Esophagus squamous epithelium (tissue), 5 donors: ENCODE measurements around the gene GPR68. TPM values are rescaled to one million over a fixed set of nuclear protein-coding genes. Genes with fewer than 3 reads are reported as not detected.
A peak's percentile ranks its signal among the peaks of the same experiment; 100 is the strongest.

Experiments
- DNase-seq: peaks from one replicate; lab custom pipeline; 2025; lab: John Stamatoyannopoulos, UW
- H3K27ac ChIP-seq, 4 donors: fragments of 200-600 bp; sonication (generic); one replicate each; pipeline ENCODE4 v1.5.1; 2016 to 2019; ENCODE audit warnings: mild to moderate bottlenecking in 1 of 4
- H3K27me3 ChIP-seq, 4 donors: fragments of 200-600 bp; sonication (generic); 1 replicate in 3 of 4; 2 replicates in 1 of 4; pipeline versions ENCODE4 v1.5.1 to v1.6.0; 2017 to 2021; ENCODE audit warnings: antibody characterized with exemption in 1 of 4
- H3K36me3 ChIP-seq, 3 donors: fragments of 200-600 bp; sonication (generic); one replicate each; pipeline ENCODE4 v1.5.1; 2016 to 2019
- H3K4me1 ChIP-seq, 3 donors: fragments of 200-600 bp; sonication (generic); one replicate each; pipeline ENCODE4 v1.5.1; 2017 to 2019
- H3K4me3 ChIP-seq, 4 donors: fragments of 200-600 bp; sonication (generic); 1 replicate in 3 of 4; 2 replicates in 1 of 4; pipeline ENCODE4 v1.5.1; 2016 to 2019; ENCODE audit warnings: mild to moderate bottlenecking in 2 of 4, moderate library complexity in 1 of 4
- H3K9me3 ChIP-seq, 3 donors: fragments of 200-600 bp; sonication (generic); one replicate each; pipeline ENCODE4 v1.5.1; 2016 to 2019
- POLR2A ChIP-seq, 4 donors: fragments of 450-650 bp; IDR thresholded peaks; one replicate each; pipeline ENCODE4 v1.6.1; 2017; ENCODE audit warnings: antibody characterized with exemption in 4 of 4, mild to moderate bottlenecking in 4 of 4, moderate library complexity in 3 of 4
- WGBS, 2 donors: methylation state at CpG; one replicate each; pipeline ENCODE4 v1.1.5; 2018; 5-methylcytosine and 5-hydroxymethylcytosine counted together
- intact Hi-C: fragments of 100-400 bp; cut with DNase I; formaldehyde crosslinking; loops from one replicate; pipeline ENCODE4 v1.15.0; 2022
- total RNA-seq, 4 donors: library from RNA; depleted of rRNA; stranded (reverse); fragments of >200 nt; gene quantifications; one replicate each; pipeline ENCODE4 v1.1.0, GENCODE V29; 2016
- TF ChIP-seq, protein P1 (sequence below), 6 experiments: fragments of 450-650 bp in 4 of 6; fragments of 200-600 bp in 2 of 6; sonication (generic) in 2 of 6; IDR thresholded peaks; one replicate each; pipeline ENCODE4 v1.5.1; 2016 to 2019; ENCODE audit warnings: antibody characterized with exemption in 6 of 6, mild to moderate bottlenecking in 4 of 6, moderate library complexity in 4 of 6
- donor health status: DM: yes; HTN: yes; CAD: no.

Gene GPR68
- total RNA-seq, 4 donors from 2014 or later: 4.0 to 17.5 (median 10.2) TPM

DNA sequence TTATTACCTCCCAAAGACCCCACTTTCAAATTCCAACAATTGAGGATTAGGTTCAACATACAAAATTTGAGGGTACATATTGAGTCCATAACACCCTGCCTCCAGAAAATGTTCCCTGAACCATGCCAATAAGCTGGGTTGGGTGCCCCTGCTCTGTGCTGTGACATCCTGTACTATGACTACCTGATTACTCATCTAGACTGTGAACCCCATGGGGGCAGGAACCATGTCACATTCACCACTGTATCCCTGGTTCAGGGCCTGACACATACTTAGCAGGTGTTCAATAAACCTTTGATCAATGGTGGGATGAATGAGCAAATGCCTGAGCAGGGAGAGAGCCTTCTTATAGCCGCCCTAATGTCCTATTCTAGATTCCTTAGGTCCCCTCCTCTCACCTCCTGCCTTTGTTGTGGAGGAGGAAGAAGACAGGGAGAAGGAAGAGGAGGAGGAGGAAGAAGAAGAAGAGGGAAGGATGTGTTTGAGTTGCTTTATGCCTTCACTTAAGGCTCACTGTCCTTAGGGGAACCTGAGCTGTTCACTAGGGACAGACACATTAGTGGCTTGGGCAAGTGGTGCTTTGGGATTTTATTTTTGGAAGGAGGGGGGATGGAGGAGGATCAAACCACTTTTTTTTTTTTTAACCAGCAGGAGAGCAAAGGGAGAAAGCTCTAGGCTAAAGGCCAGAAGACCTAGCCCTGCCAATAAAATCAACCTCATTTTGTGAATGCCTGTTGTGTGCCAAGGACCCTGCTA is 21.3 kb downstream of the GPR68 start:
- Histone ChIP-seq H3K27me3 (no peaks in the 10 kb centered on the region), H3K4me3 (no peak overlapping the region), H3K4me1 (peaks cover 10 to 51% (median 35%) of the 10 kb centered on the region in 3 donors), H3K27ac (peak overlapping the region; percentile 11 to 88 (median 34)), H3K9me3 (no peaks in the 10 kb centered on the region), H3K36me3 (peaks cover 0 to 42% (median 0%) of the 10 kb centered on the region in 3 donors)
- DNase-seq: no peak
- TF ChIP-seq, protein P1, sequence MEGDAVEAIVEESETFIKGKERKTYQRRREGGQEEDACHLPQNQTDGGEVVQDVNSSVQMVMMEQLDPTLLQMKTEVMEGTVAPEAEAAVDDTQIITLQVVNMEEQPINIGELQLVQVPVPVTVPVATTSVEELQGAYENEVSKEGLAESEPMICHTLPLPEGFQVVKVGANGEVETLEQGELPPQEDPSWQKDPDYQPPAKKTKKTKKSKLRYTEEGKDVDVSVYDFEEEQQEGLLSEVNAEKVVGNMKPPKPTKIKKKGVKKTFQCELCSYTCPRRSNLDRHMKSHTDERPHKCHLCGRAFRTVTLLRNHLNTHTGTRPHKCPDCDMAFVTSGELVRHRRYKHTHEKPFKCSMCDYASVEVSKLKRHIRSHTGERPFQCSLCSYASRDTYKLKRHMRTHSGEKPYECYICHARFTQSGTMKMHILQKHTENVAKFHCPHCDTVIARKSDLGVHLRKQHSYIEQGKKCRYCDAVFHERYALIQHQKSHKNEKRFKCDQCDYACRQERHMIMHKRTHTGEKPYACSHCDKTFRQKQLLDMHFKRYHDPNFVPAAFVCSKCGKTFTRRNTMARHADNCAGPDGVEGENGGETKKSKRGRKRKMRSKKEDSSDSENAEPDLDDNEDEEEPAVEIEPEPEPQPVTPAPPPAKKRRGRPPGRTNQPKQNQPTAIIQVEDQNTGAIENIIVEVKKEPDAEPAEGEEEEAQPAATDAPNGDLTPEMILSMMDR (IDR thresholded peaks at IDR 0.05): no peak
- TF ChIP-seq POLR2A (IDR thresholded peaks at IDR 0.05): no peak
- intact Hi-C loops: no loop called here
- WGBS, 2 donors: 83 to 89% methylated on average over 1 of the region's 1 CpG

DNA sequence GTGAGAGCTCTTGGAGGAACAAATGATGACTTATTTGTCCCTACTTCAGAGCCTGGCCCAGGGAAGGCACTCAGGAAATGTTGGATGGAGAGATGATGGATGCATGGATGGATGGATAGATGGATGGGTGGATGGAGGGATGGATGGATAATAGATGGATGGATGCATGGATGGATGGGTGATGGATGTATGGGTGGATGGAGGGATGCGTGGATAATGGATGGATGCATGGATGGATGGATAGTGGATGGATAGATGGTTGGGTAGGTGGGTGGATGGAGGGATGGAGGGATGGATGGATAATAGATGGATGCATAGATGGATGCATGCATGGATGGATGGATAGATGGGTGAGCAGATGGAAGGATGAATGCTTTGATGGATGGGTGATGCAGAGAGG is 23.2 kb downstream of the GPR68 start:
- no peak for DNase-seq
- WGBS, 2 donors: 94 to 96% methylated on average over 1 of the region's 1 CpG
- Histone ChIP-seq H3K27me3 (no peaks in the 10 kb centered on the region), H3K4me1 (peaks cover 10 to 54% (median 33%) of the 10 kb centered on the region in 3 donors), H3K4me3 (no peak overlapping the region), H3K9me3 (no peaks in the 10 kb centered on the region), H3K27ac (peak overlapping the region; percentile 76 to 90 (median 82)), H3K36me3 (peaks cover 0 to 49% (median 0%) of the 10 kb centered on the region in 3 donors)
- intact Hi-C loops: no loop called here
- TF ChIP-seq, protein P1 (IDR thresholded peaks at IDR 0.05): no peak
- no peak for TF ChIP-seq POLR2A (IDR thresholded peaks at IDR 0.05)

- Histone ChIP-seq H3K4me1 (peaks cover 10 to 54% (median 33%) of the 10 kb centered on the region in 3 donors), H3K9me3 (no peaks in the 10 kb centered on the region), H3K4me3 (no peak overlapping the region), H3K27me3 (no peaks in the 10 kb centered on the region), H3K36me3 (peaks cover 0 to 53% (median 4%) of the 10 kb centered on the region in 3 donors), H3K27ac (peak overlapping the region; percentile 76 to 90 (median 82))
- no peak for TF ChIP-seq POLR2A (IDR thresholded peaks at IDR 0.05)
- TF ChIP-seq, protein P1 (IDR thresholded peaks at IDR 0.05): no peak
- intact Hi-C loops: no loop called here
- DNase-seq: no peak
- WGBS, 2 donors: 35 to 43% methylated on average over 4 to 7 of the region's 9 CpGs
Measured at GRCh38 chr14:91220581-91221000, 23.9 kb downstream of the GPR68 start.

DNA sequence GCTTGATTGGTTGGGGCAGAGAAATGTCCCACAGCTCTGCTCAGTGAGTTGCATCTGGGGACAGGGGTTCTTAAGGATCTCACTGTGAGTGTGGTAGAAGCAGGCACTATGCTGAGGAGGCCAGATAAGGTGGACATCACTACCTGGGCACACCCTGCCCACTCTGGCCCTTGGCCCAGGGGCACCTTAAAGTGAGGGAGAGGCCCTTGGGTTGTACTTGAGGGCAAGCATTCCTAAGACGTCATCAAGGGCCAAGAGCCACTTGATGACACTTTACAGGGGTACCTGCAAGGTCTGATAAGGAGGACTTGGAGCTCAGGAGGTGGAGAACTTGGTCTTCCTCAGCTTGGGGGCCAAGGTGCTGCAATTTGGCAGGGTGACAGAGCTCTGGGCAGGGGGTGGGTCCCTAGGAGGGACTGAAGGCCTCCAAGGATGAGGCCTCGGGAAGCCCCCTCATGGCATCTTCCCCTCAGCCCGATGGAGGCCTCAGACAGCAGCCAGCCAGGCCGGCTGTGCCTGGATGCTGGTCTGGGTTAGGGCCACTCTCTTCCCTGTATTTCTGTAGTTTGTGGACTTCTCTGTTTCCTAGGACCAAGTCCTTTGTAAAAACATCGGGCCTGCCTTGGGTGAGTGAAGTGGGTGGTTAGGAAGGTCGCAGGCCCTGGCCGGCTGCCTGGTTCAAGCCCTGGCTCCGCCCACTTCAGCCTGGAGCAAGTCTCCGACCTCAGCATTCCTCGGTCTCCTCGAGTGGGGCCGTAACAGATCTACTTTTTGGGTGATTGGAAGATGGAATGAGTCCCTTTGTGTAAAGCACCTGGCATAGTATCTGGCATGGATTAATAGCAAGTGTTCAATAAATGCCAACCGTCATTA is 24.8 kb downstream of the GPR68 start:
- Histone ChIP-seq H3K27me3 (no peaks in the 10 kb centered on the region), H3K4me3 (no peak overlapping the region), H3K27ac (peak overlapping the region; percentile 76 to 90 (median 82)), H3K9me3 (no peaks in the 10 kb centered on the region), H3K36me3 (peaks cover 0 to 53% (median 9%) of the 10 kb centered on the region in 3 donors), H3K4me1 (peaks cover 10 to 54% (median 33%) of the 10 kb centered on the region in 3 donors)
- TF ChIP-seq, protein P1 (IDR thresholded peaks at IDR 0.05): no peak
- 37% methylated on average over 7 to 12 of the region's 13 CpGs for WGBS, 2 donors
- DNase-seq: no peak
- intact Hi-C loops: no loop called here
